Endothelial cell of umbilical vein (primary cell): ENCODE measurements around the gene RIMS4. TPM values are rescaled to one million over a fixed set of nuclear protein-coding genes. Genes with fewer than 3 reads are reported as not detected.

ENCODE experiments used
- BruUV-seq: library from RNA; stranded (reverse); fragments of 400-500 nt; replicated peaks from 2 replicates; lab custom pipeline; 2021; lab: Mats Ljungman, UMichigan
- CTCF ChIA-PET: fragments of 300-600, 350-600 bp; sonication (Branson Sonifier 250); formaldehyde crosslinking; loops from one replicate; lab custom pipeline; 2021; ENCODE audit warnings: antibody characterized with exemption, inconsistent platforms; lab: Charles Lee
- POLR2A ChIA-PET: fragments of 300-600, 350-600 bp; sonication (Branson Sonifier 250); formaldehyde crosslinking; loops from one replicate; lab custom pipeline; 2021; ENCODE audit warnings: antibody characterized with exemption, inconsistent platforms; lab: Charles Lee
- DNase-seq: peaks from one replicate; pipeline ENCODE4 v3.0.0-alpha.2; 2011; ENCODE audit warnings: low read depth, low spot score
- FAIRE-seq: peaks from 2 replicates; lab custom pipeline; 2011; peaks lifted over from hg19 to GRCh38; lab: Jason Lieb, UNC
- H2AFZ ChIP-seq: 2 replicates; pipeline ENCODE4 v1.6.0; 2012; ENCODE audit warnings: low read depth, low read length, control low read depth, inconsistent platforms
- H3K27ac ChIP-seq: 2 replicates; pipeline ENCODE4 v1.5.1; 2011; ENCODE audit warnings: low read depth, mild to moderate bottlenecking, control low read depth, low read length, moderate library complexity; ENCODE audit not compliant: insufficient read depth
- H3K27me3 ChIP-seq, 2 experiments: 2 replicates each; pipeline versions ENCODE4 v1.6.0 to v1.6.1; 2011; ENCODE audit warnings: low read length in 2 of 2, mixed read lengths in 1 of 2; ENCODE audit not compliant: control insufficient read depth in 2 of 2, insufficient read depth in 2 of 2
- H3K36me3 ChIP-seq, 2 experiments: 2 replicates in 1 of 2; 3 replicates in 1 of 2; pipeline ENCODE4 v1.5.1; 2011; ENCODE audit warnings: low read length in 2 of 2, mild to moderate bottlenecking in 1 of 2, moderate library complexity in 1 of 2; ENCODE audit not compliant: control insufficient read depth in 2 of 2, insufficient read depth in 2 of 2; ENCODE audit errors: extremely low read depth in 1 of 2
- H3K4me1 ChIP-seq: 3 replicates; pipeline ENCODE4 v1.5.1; 2011; ENCODE audit warnings: mild to moderate bottlenecking, low read length; ENCODE audit not compliant: control insufficient read depth, insufficient read depth; ENCODE audit errors: extremely low read depth
- H3K4me2 ChIP-seq: 2 replicates; pipeline ENCODE4 v1.6.1; 2011; ENCODE audit warnings: low read length, control low read depth, mixed read lengths; ENCODE audit not compliant: insufficient read depth
- H3K4me3 ChIP-seq, 3 experiments: fragments of 200-600 bp in 1 of 3; sonication (generic), shearing (Covaris generic) in 1 of 3; replicated peaks in 1 of 3; 2 replicates each; pipeline ENCODE4 v1.5.1; 2011 to 2016; ENCODE audit warnings: control low read depth in 3 of 3, low read length in 3 of 3, mild to moderate bottlenecking in 2 of 3, inconsistent platforms in 1 of 3, low read depth in 1 of 3, moderate library complexity in 1 of 3; ENCODE audit not compliant: insufficient read depth in 1 of 3
- H3K79me2 ChIP-seq: 2 replicates; pipeline ENCODE4 v1.6.0; 2012; ENCODE audit warnings: low read length, inconsistent platforms; ENCODE audit not compliant: control insufficient read depth, insufficient read depth
- H3K9ac ChIP-seq: replicated peaks from 2 replicates; pipeline ENCODE3; 2011; ENCODE audit warnings: low read length, control low read depth; ENCODE audit not compliant: insufficient read depth; ENCODE audit errors: extremely low read depth
- H3K9me1 ChIP-seq: replicated peaks from 3 replicates; pipeline ENCODE4 v1.6.0; 2011; ENCODE audit warnings: mild to moderate bottlenecking, low read length; ENCODE audit not compliant: control insufficient read depth, insufficient read depth; ENCODE audit errors: extremely low read depth
- H3K9me3 ChIP-seq: replicated peaks from 2 replicates; pipeline ENCODE4 v1.5.1; 2012; ENCODE audit warnings: low read length, inconsistent platforms; ENCODE audit not compliant: control insufficient read depth, insufficient read depth
- H4K20me1 ChIP-seq: replicated peaks from 2 replicates; pipeline ENCODE3; 2011; ENCODE audit warnings: mild to moderate bottlenecking, low read length; ENCODE audit not compliant: control insufficient read depth, insufficient read depth; ENCODE audit errors: extremely low read depth
- EZH2 ChIP-seq: IDR thresholded peaks from 2 replicates; pipeline ENCODE4 v1.6.1; 2012; ENCODE audit warnings: borderline replicate concordance, low read depth, mild to moderate bottlenecking, moderate library complexity, low read length, inconsistent platforms; ENCODE audit not compliant: severe bottlenecking
- FOS ChIP-seq: IDR thresholded peaks from 2 replicates; pipeline ENCODE4 v1.6.1; 2011; ENCODE audit warnings: mild to moderate bottlenecking, low read length, moderate library complexity, borderline replicate concordance; ENCODE audit not compliant: insufficient read depth
- GATA2 ChIP-seq: IDR thresholded peaks from 2 replicates; pipeline ENCODE4 v1.7.0; 2011; ENCODE audit warnings: low read depth, mild to moderate bottlenecking, moderate library complexity, mixed read lengths, low read length; ENCODE audit not compliant: insufficient read length, insufficient read depth
- MYC ChIP-seq: IDR thresholded peaks from one replicate; pipeline ENCODE4 v1.6.1; 2011; ENCODE audit warnings: mild to moderate bottlenecking, low read depth, low read length
- POLR2A ChIP-seq: IDR thresholded peaks from 2 replicates; pipeline ENCODE4 v1.6.1; 2012; ENCODE audit warnings: low read depth, mild to moderate bottlenecking, control low read depth, low read length
- POLR2AphosphoS5 ChIP-seq: IDR thresholded peaks from 2 replicates; pipeline ENCODE4 v1.6.1; 2012; ENCODE audit warnings: low read depth, mild to moderate bottlenecking, control low read depth, low read length, moderate library complexity; ENCODE audit not compliant: insufficient read depth
- dilution Hi-C: fragments of 300-500 bp; cut with MboI; formaldehyde crosslinking; loops from one replicate; pipeline ENCODE4 v1.15.0; 2019; ENCODE audit warnings: low sequenced_read_pairs; ENCODE audit not compliant: extremely low pct_ligation_motif_present
- intact Hi-C: fragments of 100-400 bp; cut with micrococcal nuclease; formaldehyde crosslinking; loops from one replicate; pipeline ENCODE4 v1.10.0; 2022
- polyA plus RNA-seq, 4 experiments: library from polyadenylated mRNA; depleted of rRNA in 3 of 4; stranded (reverse) in 3 of 4; unstranded in 1 of 4; fragments of >200 nt; gene quantifications; 2 replicates each; pipeline versions ENCODE4 v1.2.1 to v1.2.3, GENCODE V29; 2011 to 2012; ENCODE audit warnings: missing spikeins in 1 of 4
- total RNA-seq: library from RNA; stranded (reverse); gene quantifications from 2 replicates; pipeline ENCODE4 v1.2.3, GENCODE V29; 2021
- TF ChIP-seq, protein P1 (sequence below), 2 donors: IDR thresholded peaks; 1 replicate in 1 of 2; 2 replicates in 1 of 2; pipeline ENCODE4 v1.5.1; 2011; ENCODE audit warnings: low read length in 2 of 2, mild to moderate bottlenecking in 2 of 2, moderate library complexity in 2 of 2, control low read depth in 1 of 2, inconsistent platforms in 1 of 2, low read depth in 1 of 2; ENCODE audit not compliant: insufficient read depth in 1 of 2; ENCODE audit errors: extremely low read depth in 1 of 2

Gene RIMS4
- total and polyA plus RNA-seq, 2 donors (not counting 3 experiments of a cell fraction or from before 2014, with no cell fraction given): not detected

GRCh38 chr20:44792796-44793195 lies 17.6 kb downstream of the RIMS4 start:
- ChIA-PET POLR2A (no interaction called here), CTCF (no interaction called here)
- DNase-seq (no peak), FAIRE-seq (no peak)
- no peak overlapping the region for H3K4me2 ChIP-seq
- intact Hi-C loops (no loop called here), dilution Hi-C loops (no loop called here)
- no peaks in the 10 kb centered on the region for H3K36me3 ChIP-seq
- no peak overlapping the region for H2AFZ ChIP-seq
- no peaks in the 10 kb centered on the region for H4K20me1 ChIP-seq
- no peaks in the 10 kb centered on the region for H3K4me1 ChIP-seq
- no peaks in the 10 kb centered on the region for H3K9me1 ChIP-seq
- H3K9me3 ChIP-seq: no peaks in the 10 kb centered on the region
- H3K27me3 ChIP-seq: peaks cover 2 to 3% of the 10 kb centered on the region in 2 experiments
- BruUV-seq: no TSS peak
- no peaks in the 10 kb centered on the region for H3K79me2 ChIP-seq
- H3K4me3 ChIP-seq: no peak overlapping the region
- no peak for TF ChIP-seq POLR2A
- TF ChIP-seq EZH2: no peak
- TF ChIP-seq FOS: no peak
- TF ChIP-seq GATA2: no peak
- H3K27ac ChIP-seq: no peak overlapping the region
- no peak overlapping the region for H3K9ac ChIP-seq

GRCh38 chr20:44790638-44791393 lies 19.5 kb downstream of the RIMS4 start:
- DNase-seq: no peak
- H4K20me1 ChIP-seq: no peaks in the 10 kb centered on the region
- no peaks in the 10 kb centered on the region for H3K4me1 ChIP-seq
- TF ChIP-seq MYC (no peak), EZH2 (no peak), POLR2AphosphoS5 (no peak)
- TF ChIP-seq, protein P1, sequence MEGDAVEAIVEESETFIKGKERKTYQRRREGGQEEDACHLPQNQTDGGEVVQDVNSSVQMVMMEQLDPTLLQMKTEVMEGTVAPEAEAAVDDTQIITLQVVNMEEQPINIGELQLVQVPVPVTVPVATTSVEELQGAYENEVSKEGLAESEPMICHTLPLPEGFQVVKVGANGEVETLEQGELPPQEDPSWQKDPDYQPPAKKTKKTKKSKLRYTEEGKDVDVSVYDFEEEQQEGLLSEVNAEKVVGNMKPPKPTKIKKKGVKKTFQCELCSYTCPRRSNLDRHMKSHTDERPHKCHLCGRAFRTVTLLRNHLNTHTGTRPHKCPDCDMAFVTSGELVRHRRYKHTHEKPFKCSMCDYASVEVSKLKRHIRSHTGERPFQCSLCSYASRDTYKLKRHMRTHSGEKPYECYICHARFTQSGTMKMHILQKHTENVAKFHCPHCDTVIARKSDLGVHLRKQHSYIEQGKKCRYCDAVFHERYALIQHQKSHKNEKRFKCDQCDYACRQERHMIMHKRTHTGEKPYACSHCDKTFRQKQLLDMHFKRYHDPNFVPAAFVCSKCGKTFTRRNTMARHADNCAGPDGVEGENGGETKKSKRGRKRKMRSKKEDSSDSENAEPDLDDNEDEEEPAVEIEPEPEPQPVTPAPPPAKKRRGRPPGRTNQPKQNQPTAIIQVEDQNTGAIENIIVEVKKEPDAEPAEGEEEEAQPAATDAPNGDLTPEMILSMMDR (IDR thresholded peaks at IDR 0.05; ENCODE audit: extremely low read depth in 1 of 2, insufficient read depth in 1 of 2, low read depth in 1 of 2, low read length in 2 of 2): no peak
- ChIA-PET POLR2A (no interaction called here), CTCF (no interaction called here)
- no peaks in the 10 kb centered on the region for H3K9me3 ChIP-seq
- H3K4me3 ChIP-seq: no peak overlapping the region
- H3K27me3 ChIP-seq: no peaks in the 10 kb centered on the region
- FAIRE-seq: no peak
- no TSS peak for BruUV-seq
- no peak overlapping the region for H3K27ac ChIP-seq
- H3K9me1 ChIP-seq: no peaks in the 10 kb centered on the region
- no peaks in the 10 kb centered on the region for H3K79me2 ChIP-seq
- dilution Hi-C loops (no loop called here), intact Hi-C loops (no loop called here)
- H3K9ac ChIP-seq: no peak overlapping the region
- H2AFZ ChIP-seq: no peak overlapping the region
- no peak overlapping the region for H3K4me2 ChIP-seq
- no peaks in the 10 kb centered on the region for H3K36me3 ChIP-seq
